ENCODE data around the gene PLIN3. TPM values are rescaled to one million over a fixed set of nuclear protein-coding genes. Genes with fewer than 3 reads are reported as not detected.
"Not testable (repeated sequence)": the region's sequence is repeated elsewhere in the genome, so short reads cannot be mapped to it uniquely, and the experiment has no call there.

Gene PLIN3
- total RNA-seq, 1 donor from 2014 or later, result 29.0 TPM

DNA sequence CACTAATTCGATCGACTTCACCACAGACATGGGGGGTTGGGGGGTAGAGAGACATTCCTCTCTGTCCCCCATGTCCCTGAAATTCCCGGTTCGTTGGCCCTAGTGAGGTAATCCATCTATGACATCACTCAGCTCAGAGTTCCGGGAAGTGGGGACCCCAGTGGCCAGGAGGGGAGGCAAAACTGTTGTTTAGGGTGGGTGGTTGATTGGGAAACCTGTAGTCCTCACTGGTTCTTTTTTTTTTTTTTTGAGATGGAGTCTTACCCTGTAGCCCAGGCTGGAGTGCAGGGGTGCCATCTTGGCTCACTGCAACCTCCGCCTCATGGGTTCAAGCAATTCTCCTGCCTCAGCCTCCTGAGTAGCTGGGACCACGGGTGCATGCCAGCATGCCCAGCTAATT lies 35.3 kb upstream of the PLIN3 start, which contains the start of gene ARRDC5:
Gene ARRDC5 (minus strand): TSS at position 101 of the 400 bp plus-strand sequence. CDS start 71 bp downstream, at position 30.
- ATAC-seq (ENCODE audit: low read depth) (no peak), DNase-seq (no peak)
- TF ChIP-seq, protein P1, sequence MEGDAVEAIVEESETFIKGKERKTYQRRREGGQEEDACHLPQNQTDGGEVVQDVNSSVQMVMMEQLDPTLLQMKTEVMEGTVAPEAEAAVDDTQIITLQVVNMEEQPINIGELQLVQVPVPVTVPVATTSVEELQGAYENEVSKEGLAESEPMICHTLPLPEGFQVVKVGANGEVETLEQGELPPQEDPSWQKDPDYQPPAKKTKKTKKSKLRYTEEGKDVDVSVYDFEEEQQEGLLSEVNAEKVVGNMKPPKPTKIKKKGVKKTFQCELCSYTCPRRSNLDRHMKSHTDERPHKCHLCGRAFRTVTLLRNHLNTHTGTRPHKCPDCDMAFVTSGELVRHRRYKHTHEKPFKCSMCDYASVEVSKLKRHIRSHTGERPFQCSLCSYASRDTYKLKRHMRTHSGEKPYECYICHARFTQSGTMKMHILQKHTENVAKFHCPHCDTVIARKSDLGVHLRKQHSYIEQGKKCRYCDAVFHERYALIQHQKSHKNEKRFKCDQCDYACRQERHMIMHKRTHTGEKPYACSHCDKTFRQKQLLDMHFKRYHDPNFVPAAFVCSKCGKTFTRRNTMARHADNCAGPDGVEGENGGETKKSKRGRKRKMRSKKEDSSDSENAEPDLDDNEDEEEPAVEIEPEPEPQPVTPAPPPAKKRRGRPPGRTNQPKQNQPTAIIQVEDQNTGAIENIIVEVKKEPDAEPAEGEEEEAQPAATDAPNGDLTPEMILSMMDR (IDR thresholded peaks at IDR 0.05), result no peak
- ChIA-PET POLR2A (no interaction called here), CTCF (interaction anchor here (1.2 kb wide), 1 partner anchor 8 kb away, joined by 4 read pairs; no protein-coding TSS in a partner anchor)
- Mint-ChIP-seq H3K4me1 (no peaks in the 10 kb centered on the region), H3K27me3 (no peaks in the 10 kb centered on the region), H3K27ac (no peak within 1 kb of the TSS), H3K9me3 (no peaks in the 10 kb centered on the region), H3K4me3 (no peak within 1 kb of the TSS), H3K36me3 (ENCODE audit: low read depth) (peaks cover 2% of the 10 kb centered on the region)
- intact Hi-C loops (cut with micrococcal nuclease), result no loop called here

DNA sequence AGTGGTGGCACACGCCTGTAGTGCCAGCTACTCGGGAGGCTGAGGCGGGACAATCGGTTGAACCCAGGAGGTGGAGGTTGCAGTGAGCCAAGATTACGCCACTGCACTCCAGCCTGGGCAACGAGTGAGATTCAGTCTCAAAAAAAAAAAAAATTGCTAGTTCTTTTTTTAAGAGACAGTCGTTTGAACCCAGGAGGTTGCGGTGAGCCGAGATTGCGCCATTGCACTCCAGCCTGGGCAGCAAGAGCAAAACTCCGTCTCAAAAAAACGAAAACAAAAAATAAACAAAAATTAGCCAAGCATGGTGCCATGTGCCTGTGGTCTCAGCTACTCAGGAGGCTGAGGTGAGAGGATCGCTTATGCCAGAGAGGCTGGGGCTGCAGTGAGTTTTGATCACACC lies 33.4 kb upstream of the PLIN3 start:
- ATAC-seq (ENCODE audit: low read depth); H3K36me3 Mint-ChIP-seq (ENCODE audit: low read depth); H3K27me3 Mint-ChIP-seq; H3K4me1 Mint-ChIP-seq; H3K9me3 Mint-ChIP-seq; DNase-seq; H3K27ac Mint-ChIP-seq; H3K4me3 Mint-ChIP-seq; intact Hi-C loops (cut with micrococcal nuclease): not testable (repeated sequence)
- ChIA-PET POLR2A (interaction anchor here (0.7 kb wide), 1 partner anchor 28 kb away, joined by 3 read pairs; no protein-coding TSS in a partner anchor), CTCF (interaction anchor here (1.1 kb wide), 1 partner anchor 11 kb away, joined by 3 read pairs; no protein-coding TSS in a partner anchor)

DNA sequence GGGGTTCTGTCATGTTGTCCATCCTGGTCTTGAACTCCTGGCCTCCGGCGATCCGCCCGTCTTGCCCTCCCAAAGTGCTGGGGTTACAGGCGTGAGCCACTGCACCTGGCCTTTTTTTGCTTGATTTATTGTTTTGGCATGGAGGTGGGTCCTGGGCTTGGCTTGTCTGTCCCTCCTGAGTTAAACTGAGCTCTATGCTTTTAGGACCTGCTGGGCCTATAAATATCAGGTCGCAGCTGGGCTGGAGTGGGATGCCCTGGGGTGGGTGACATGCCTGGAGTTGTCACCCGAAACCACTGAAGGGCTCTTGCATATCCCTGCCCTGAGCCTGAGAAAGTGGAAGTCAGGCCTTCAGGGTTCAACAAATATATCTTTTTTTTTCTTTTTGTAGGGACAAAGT lies 29.7 kb upstream of the PLIN3 start:
- H3K9me3 Mint-ChIP-seq, result no peaks in the 10 kb centered on the region
- ATAC-seq (ENCODE audit: low read depth) (no peak), DNase-seq (no peak)
- H3K4me1 Mint-ChIP-seq, result peaks cover 10% of the 10 kb centered on the region
- no peak overlapping the region for H3K4me3 Mint-ChIP-seq
- no peaks in the 10 kb centered on the region for H3K27me3 Mint-ChIP-seq
- POLR2A ChIA-PET, result no interaction called here
- intact Hi-C loops (cut with micrococcal nuclease), result no loop called here
- H3K36me3 Mint-ChIP-seq (ENCODE audit: low read depth), result peaks cover 2% of the 10 kb centered on the region
- TF ChIP-seq, protein P1 (IDR thresholded peaks at IDR 0.05), result no peak
- CTCF ChIA-PET, result no interaction called here
- no peak overlapping the region for H3K27ac Mint-ChIP-seq

DNA sequence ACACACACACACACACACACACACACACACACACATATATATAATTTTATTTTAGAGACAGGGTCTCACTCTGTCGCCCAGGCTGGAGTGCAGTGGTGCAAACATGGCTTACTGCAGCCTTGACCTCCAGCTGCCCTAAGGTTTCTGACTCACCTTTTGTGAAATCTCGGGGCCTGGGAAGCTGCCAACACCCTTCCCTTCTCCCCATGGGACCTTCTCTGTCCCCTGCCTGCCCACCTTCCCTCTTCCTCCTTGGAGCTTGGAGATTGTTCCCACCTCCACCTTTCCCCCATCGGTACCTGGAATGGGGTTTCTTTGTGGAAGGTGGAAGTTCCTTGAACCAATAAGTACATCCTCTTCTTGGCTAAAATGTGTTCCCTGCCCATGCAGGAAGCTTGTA lies 28.9 kb upstream of the PLIN3 start:
- CTCF ChIA-PET, result no interaction called here
- Mint-ChIP-seq H3K4me1 (peaks cover 10% of the 10 kb centered on the region), H3K9me3 (no peaks in the 10 kb centered on the region), H3K4me3 (no peak overlapping the region), H3K27ac (no peak overlapping the region), H3K27me3 (no peaks in the 10 kb centered on the region), H3K36me3 (ENCODE audit: low read depth) (peaks cover 3% of the 10 kb centered on the region)
- no peak for ATAC-seq (ENCODE audit: low read depth)
- POLR2A ChIA-PET, result interaction anchor here (0.6 kb wide), 1 partner anchor 47 kb away, joined by 4 read pairs; no protein-coding TSS in a partner anchor
- intact Hi-C loops (cut with micrococcal nuclease), result no loop called here
- DNase-seq, result no peak
- TF ChIP-seq, protein P1 (IDR thresholded peaks at IDR 0.05), result no peak

DNA sequence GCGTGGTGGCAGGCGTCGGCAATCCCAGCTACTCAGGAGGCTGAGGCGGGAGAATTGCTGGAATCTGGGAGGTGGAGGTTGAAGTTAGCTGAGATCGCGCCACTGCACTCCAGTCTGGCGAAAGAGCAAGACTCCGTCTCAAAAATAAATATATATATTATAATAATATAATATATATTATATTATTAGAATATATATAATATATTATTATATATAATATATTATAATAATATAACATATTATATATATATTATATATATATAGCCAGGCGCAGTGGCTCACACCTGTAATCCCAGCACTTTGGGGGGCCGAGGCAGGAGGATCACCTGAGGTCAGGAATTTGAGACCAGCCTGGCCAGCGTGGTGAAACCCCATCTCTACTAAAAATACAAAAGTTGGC lies 25.5 kb upstream of the PLIN3 start:
- H3K27me3 Mint-ChIP-seq; POLR2A ChIA-PET; ATAC-seq (ENCODE audit: low read depth); intact Hi-C loops (cut with micrococcal nuclease); DNase-seq; H3K4me1 Mint-ChIP-seq; H3K9me3 Mint-ChIP-seq; CTCF ChIA-PET; H3K4me3 Mint-ChIP-seq; H3K27ac Mint-ChIP-seq; H3K36me3 Mint-ChIP-seq (ENCODE audit: low read depth): not testable (repeated sequence)

DNA sequence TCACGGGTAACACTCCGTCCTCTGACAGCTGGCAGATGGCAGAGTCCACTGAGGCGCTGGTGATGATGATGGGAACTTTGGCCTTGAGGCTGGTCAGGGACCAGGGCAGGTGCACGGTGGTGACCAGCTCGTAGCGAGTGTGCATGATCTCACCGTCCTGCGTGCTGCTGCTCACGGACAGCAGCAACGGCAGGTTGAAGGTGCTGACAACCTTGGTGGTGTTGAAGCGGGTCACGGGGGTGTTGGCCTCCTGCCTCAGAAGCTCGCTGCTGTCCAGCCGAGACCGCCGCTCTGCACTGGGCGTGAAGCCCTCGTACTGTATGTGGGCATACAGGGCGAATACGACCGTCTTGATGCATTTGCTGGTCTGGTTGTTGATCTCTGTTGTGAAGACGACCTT lies 23.6 kb upstream of the PLIN3 start:
- peaks cover 11% of the 10 kb centered on the region for H3K36me3 Mint-ChIP-seq (ENCODE audit: low read depth)

More for the DNA sequence above, 23.6 kb upstream of the PLIN3 start:
- ATAC-seq (ENCODE audit: low read depth) (no peak), DNase-seq (no peak)
- Mint-ChIP-seq H3K4me1 (peaks cover 10% of the 10 kb centered on the region), H3K27me3 (no peaks in the 10 kb centered on the region), H3K9me3 (no peaks in the 10 kb centered on the region), H3K27ac (no peak overlapping the region), H3K4me3 (no peak overlapping the region)
- ChIA-PET POLR2A (interaction anchor here (0.6 to 0.7 kb wide), 2 partner anchors 24 to 163 kb away, joined by 4 read pairs; no protein-coding TSS in a partner anchor), CTCF (interaction anchor here (1.7 kb wide), 1 partner anchor 21 kb away, joined by 4 read pairs; no protein-coding TSS in a partner anchor)
- intact Hi-C loops (cut with micrococcal nuclease), result no loop called here
- TF ChIP-seq, protein P1 (IDR thresholded peaks at IDR 0.05), result no peak
